HepG2 (cell line): ENCODE results near the gene TSPYL6. TPM values are rescaled to one million over a fixed set of nuclear protein-coding genes. Genes with fewer than 3 reads are reported as not detected.

Experiments
- MIER2 ChIP-seq: IDR thresholded peaks from 2 replicates; pipeline ENCODE4 v1.6.1; 2016; ENCODE audit warnings: missing biosample characterization, missing genetic modification reagents
- PHF21A ChIP-seq: sonication (generic); formaldehyde crosslinking; IDR thresholded peaks from 2 replicates; pipeline ENCODE4 v1.5.0; 2020; ENCODE audit warnings: mild to moderate bottlenecking, missing genetic modification reagents
- RNF2 ChIP-seq: fragments of 450-650 bp; conservative IDR thresholded peaks from 2 replicates; pipeline ENCODE4 v1.6.1; 2016; ENCODE audit warnings: low read depth
- SOX13 ChIP-seq, 3 experiments: fragments of 450-650 bp in 1 of 3; sonication (generic) in 1 of 3; formaldehyde crosslinking in 1 of 3; IDR thresholded peaks in 2 of 3; conservative IDR thresholded peaks in 1 of 3; 2 replicates each; pipeline versions ENCODE4 v1.5.0 to v1.6.1; 2016 to 2020; ENCODE audit warnings: antibody characterized with exemption in 1 of 3, mild to moderate bottlenecking in 1 of 3, missing compliant biosample characterization in 1 of 3, missing genetic modification reagents in 1 of 3, moderate library complexity in 1 of 3
- ZC3H13 ChIP-seq: sonication (generic); formaldehyde crosslinking; IDR thresholded peaks from 2 replicates; pipeline ENCODE4 v1.8.1; 2023; ENCODE audit warnings: mild to moderate bottlenecking, missing genetic modification reagents, moderate library complexity
- ZKSCAN5 ChIP-seq: sonication (generic); formaldehyde crosslinking; IDR thresholded peaks from 2 replicates; pipeline ENCODE4 v1.5.1; 2020; ENCODE audit warnings: mild to moderate bottlenecking, missing genetic modification reagents
- ZNF205 ChIP-seq: IDR thresholded peaks from 2 replicates; pipeline ENCODE4 v1.6.1; 2018; ENCODE audit warnings: missing biosample characterization, missing genetic modification reagents
- ZNF230 ChIP-seq: sonication (generic); formaldehyde crosslinking; IDR thresholded peaks from 2 replicates; pipeline ENCODE4 v1.4.0; 2020; ENCODE audit warnings: mild to moderate bottlenecking, missing genetic modification reagents
- ZNF234 ChIP-seq: sonication (generic); formaldehyde crosslinking; conservative IDR thresholded peaks from 2 replicates; pipeline ENCODE4 v1.5.1; 2020; ENCODE audit warnings: mild to moderate bottlenecking, missing genetic modification reagents
- ZNF430 ChIP-seq: sonication (generic); formaldehyde crosslinking; IDR thresholded peaks from 2 replicates; pipeline ENCODE4 v1.9.0; 2021; ENCODE audit warnings: mild to moderate bottlenecking, missing genetic modification reagents
- ZNF431 ChIP-seq: sonication (generic); formaldehyde crosslinking; IDR thresholded peaks from 2 replicates; pipeline ENCODE4 v1.9.0; 2022; ENCODE audit warnings: missing genetic modification reagents, low read depth, mild to moderate bottlenecking, borderline replicate concordance
- ZNF577 ChIP-seq: sonication (generic); formaldehyde crosslinking; IDR thresholded peaks from 2 replicates; pipeline ENCODE4 v1.4.0; 2020; ENCODE audit warnings: mild to moderate bottlenecking, low read depth, missing genetic modification reagents, borderline replicate concordance
- ZNF614 ChIP-seq: IDR thresholded peaks from 2 replicates; pipeline ENCODE4 v1.6.1; 2018; ENCODE audit warnings: missing biosample characterization, missing genetic modification reagents, inconsistent platforms, borderline replicate concordance
- ZNF761 ChIP-seq: sonication (generic); formaldehyde crosslinking; conservative IDR thresholded peaks from 2 replicates; pipeline ENCODE4 v1.4.0; 2020; ENCODE audit warnings: mild to moderate bottlenecking, missing genetic modification reagents
- ZSCAN21 ChIP-seq: sonication (generic); formaldehyde crosslinking; IDR thresholded peaks from 2 replicates; pipeline ENCODE4 v1.8.0; 2022; ENCODE audit warnings: mild to moderate bottlenecking, missing genetic modification reagents, moderate library complexity, borderline replicate concordance
- polyA plus RNA-seq, 8 experiments: library from polyadenylated mRNA; depleted of rRNA in 3 of 8; stranded (reverse) in 7 of 8; unstranded in 1 of 8; fragments of >200 nt; fragmentation: Illumina TruSeq in 4 of 8; extraction: Trizol in 4 of 8; gene quantifications; 2 replicates each; pipeline versions ENCODE4 v1.2.1 to v1.2.3, GENCODE V29; 2011 to 2016; ENCODE audit warnings: low read depth in 4 of 8, missing spikeins in 1 of 8, mixed read lengths in 1 of 8; ENCODE audit not compliant: insufficient read depth in 1 of 8
- total RNA-seq, 5 experiments: library from RNA; depleted of rRNA; stranded (reverse); fragments of >200 nt; fragmentation: Illumina TruSeq; extraction: Trizol; gene quantifications; 2 replicates each; pipeline ENCODE4 v1.2.3, GENCODE V29; 2016; ENCODE audit warnings: low read depth in 1 of 5
- TF ChIP-seq, protein P1 (sequence below): sonication (generic); formaldehyde crosslinking; conservative IDR thresholded peaks from 2 replicates; pipeline ENCODE4 v1.4.0; 2020; ENCODE audit warnings: missing genetic modification reagents
- TF ChIP-seq, protein P2 (sequence below): sonication (generic); formaldehyde crosslinking; IDR thresholded peaks from 2 replicates; pipeline ENCODE4; 2020; ENCODE audit warnings: missing genetic modification reagents, mild to moderate bottlenecking, borderline replicate concordance
- TF ChIP-seq, protein P3 (sequence below): IDR thresholded peaks from 2 replicates; pipeline ENCODE4 v1.6.1; 2016
- TF ChIP-seq, protein P4 (sequence below): sonication (generic); formaldehyde crosslinking; conservative IDR thresholded peaks from 2 replicates; pipeline ENCODE4 v1.4.0; 2020; ENCODE audit warnings: mild to moderate bottlenecking, missing genetic modification reagents, moderate library complexity

Gene TSPYL6
- total and polyA plus RNA-seq, 2 of the 13 experiments (the other 11 are each of a cell fraction or from before 2014, with no cell fraction given) = 0.03 TPM; not detected in 1

DNA sequence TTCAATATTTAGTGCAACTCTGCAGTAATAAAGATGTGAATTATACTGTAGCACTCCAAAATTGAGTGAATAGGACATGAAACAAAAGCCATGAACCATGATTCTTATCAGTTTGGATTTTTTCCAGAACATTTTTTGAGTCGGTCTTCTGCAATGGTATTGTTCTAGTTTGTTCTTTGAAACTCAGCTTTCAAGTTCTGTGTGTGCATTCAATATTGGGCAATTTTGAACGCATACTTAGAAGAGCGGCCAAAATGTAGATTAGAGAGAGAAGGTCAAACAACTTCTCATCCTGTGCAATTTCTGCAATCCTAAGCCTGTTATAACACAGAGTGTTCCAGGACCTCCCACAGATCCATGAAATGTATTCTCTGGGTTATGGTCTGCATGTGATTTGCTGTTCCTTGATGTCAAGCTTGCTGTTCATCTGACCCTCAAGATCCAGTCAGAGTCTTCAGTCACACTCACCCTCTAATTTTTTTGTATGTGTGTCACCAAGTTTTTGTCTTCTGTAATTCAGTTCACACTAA, 48.3 kb downstream of the TSPYL6 start (continued):
- TF ChIP-seq, protein P1, sequence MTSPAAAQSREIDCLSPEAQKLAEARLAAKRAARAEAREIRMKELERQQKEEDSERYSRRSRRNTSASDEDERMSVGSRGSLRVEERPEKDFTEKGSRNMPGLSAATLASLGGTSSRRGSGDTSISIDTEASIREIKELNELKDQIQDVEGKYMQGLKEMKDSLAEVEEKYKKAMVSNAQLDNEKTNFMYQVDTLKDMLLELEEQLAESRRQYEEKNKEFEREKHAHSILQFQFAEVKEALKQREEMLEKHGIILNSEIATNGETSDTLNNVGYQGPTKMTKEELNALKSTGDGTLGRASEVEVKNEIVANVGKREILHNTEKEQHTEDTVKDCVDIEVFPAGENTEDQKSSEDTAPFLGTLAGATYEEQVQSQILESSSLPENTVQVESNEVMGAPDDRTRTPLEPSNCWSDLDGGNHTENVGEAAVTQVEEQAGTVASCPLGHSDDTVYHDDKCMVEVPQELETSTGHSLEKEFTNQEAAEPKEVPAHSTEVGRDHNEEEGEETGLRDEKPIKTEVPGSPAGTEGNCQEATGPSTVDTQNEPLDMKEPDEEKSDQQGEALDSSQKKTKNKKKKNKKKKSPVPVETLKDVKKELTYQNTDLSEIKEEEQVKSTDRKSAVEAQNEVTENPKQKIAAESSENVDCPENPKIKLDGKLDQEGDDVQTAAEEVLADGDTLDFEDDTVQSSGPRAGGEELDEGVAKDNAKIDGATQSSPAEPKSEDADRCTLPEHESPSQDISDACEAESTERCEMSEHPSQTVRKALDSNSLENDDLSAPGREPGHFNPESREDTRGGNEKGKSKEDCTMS = no peak
- TF ChIP-seq, protein P2, sequence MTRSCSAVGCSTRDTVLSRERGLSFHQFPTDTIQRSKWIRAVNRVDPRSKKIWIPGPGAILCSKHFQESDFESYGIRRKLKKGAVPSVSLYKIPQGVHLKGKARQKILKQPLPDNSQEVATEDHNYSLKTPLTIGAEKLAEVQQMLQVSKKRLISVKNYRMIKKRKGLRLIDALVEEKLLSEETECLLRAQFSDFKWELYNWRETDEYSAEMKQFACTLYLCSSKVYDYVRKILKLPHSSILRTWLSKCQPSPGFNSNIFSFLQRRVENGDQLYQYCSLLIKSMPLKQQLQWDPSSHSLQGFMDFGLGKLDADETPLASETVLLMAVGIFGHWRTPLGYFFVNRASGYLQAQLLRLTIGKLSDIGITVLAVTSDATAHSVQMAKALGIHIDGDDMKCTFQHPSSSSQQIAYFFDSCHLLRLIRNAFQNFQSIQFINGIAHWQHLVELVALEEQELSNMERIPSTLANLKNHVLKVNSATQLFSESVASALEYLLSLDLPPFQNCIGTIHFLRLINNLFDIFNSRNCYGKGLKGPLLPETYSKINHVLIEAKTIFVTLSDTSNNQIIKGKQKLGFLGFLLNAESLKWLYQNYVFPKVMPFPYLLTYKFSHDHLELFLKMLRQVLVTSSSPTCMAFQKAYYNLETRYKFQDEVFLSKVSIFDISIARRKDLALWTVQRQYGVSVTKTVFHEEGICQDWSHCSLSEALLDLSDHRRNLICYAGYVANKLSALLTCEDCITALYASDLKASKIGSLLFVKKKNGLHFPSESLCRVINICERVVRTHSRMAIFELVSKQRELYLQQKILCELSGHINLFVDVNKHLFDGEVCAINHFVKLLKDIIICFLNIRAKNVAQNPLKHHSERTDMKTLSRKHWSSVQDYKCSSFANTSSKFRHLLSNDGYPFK (CRISPR knock-in tag) = no peak
- TF ChIP-seq, protein P3, sequence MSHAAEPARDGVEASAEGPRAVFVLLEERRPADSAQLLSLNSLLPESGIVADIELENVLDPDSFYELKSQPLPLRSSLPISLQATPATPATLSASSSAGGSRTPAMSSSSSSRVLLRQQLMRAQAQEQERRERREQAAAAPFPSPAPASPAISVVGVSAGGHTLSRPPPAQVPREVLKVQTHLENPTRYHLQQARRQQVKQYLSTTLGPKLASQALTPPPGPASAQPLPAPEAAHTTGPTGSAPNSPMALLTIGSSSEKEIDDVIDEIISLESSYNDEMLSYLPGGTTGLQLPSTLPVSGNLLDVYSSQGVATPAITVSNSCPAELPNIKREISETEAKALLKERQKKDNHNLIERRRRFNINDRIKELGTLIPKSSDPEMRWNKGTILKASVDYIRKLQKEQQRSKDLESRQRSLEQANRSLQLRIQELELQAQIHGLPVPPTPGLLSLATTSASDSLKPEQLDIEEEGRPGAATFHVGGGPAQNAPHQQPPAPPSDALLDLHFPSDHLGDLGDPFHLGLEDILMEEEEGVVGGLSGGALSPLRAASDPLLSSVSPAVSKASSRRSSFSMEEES (CRISPR knock-in tag) = peak; percentile 79
- peak; percentile 97 for TF ChIP-seq ZNF614 (CRISPR knock-in tag)
- peak; percentile 88 for TF ChIP-seq MIER2
- TF ChIP-seq RNF2 = no peak
- TF ChIP-seq ZNF431 (CRISPR knock-in tag) = no peak
- TF ChIP-seq, protein P4, sequence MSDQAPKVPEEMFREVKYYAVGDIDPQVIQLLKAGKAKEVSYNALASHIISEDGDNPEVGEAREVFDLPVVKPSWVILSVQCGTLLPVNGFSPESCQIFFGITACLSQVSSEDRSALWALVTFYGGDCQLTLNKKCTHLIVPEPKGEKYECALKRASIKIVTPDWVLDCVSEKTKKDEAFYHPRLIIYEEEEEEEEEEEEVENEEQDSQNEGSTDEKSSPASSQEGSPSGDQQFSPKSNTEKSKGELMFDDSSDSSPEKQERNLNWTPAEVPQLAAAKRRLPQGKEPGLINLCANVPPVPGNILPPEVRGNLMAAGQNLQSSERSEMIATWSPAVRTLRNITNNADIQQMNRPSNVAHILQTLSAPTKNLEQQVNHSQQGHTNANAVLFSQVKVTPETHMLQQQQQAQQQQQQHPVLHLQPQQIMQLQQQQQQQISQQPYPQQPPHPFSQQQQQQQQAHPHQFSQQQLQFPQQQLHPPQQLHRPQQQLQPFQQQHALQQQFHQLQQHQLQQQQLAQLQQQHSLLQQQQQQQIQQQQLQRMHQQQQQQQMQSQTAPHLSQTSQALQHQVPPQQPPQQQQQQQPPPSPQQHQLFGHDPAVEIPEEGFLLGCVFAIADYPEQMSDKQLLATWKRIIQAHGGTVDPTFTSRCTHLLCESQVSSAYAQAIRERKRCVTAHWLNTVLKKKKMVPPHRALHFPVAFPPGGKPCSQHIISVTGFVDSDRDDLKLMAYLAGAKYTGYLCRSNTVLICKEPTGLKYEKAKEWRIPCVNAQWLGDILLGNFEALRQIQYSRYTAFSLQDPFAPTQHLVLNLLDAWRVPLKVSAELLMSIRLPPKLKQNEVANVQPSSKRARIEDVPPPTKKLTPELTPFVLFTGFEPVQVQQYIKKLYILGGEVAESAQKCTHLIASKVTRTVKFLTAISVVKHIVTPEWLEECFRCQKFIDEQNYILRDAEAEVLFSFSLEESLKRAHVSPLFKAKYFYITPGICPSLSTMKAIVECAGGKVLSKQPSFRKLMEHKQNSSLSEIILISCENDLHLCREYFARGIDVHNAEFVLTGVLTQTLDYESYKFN (CRISPR knock-in tag) = peak; percentile 89
- no peak for TF ChIP-seq ZNF761 (CRISPR knock-in tag)
- no peak for TF ChIP-seq ZSCAN21
- 0 out of 2 replicates have a peak, but pooled peaks have one; percentile 71 for TF ChIP-seq ZNF205 (CRISPR knock-in tag)
- TF ChIP-seq ZNF230 (CRISPR knock-in tag) = no peak
- no peak for TF ChIP-seq ZKSCAN5 (CRISPR knock-in tag)
- no peak for TF ChIP-seq ZNF234 (CRISPR knock-in tag)
- peak; percentile 64; the same call in 1 of the 2 replicates for TF ChIP-seq PHF21A (CRISPR knock-in tag)
- no peak for TF ChIP-seq ZC3H13
- TF ChIP-seq ZNF430 (CRISPR knock-in tag) = 0 out of 2 replicates have a peak, but pooled peaks have one; percentile 19
- no peak for TF ChIP-seq ZNF577 (CRISPR knock-in tag)
- peak; percentile 100 for TF ChIP-seq SOX13 (IDR thresholded peaks at IDR 0.05)
- peak in 1 of 2 experiments; percentile 100; a peak in 2 of 4 replicates for TF ChIP-seq SOX13 (CRISPR knock-in tag; conservative IDR thresholded peaks at IDR 0.05 in 1 of 2, IDR thresholded peaks at IDR 0.05 in 1 of 2)
